ENCODE data around the gene SHBG. TPM values are rescaled to one million over a fixed set of nuclear protein-coding genes. Genes with fewer than 3 reads are reported as not detected.
A peak's percentile ranks its signal among the peaks of the same experiment; 100 is the strongest.

The SHBG gene
- total RNA-seq (not detected), polyA plus RNA-seq (not detected)

- H3K4me3 ChIP-seq (ENCODE audit: low read depth, low read length), result no peak within 1 kb of the TSS
- ATAC-seq (ENCODE audit: low read depth in 2 of 2) (no peak), DNase-seq (no peak)
- H3K36me3 Mint-ChIP-seq, result no peaks in the 10 kb centered on the region
- H3K9me3 Mint-ChIP-seq, result no peaks in the 10 kb centered on the region
- no peaks in the 10 kb centered on the region for H3K9me3 ChIP-seq (ENCODE audit: control insufficient read depth in 2 of 2, low read length in 2 of 2)
- peaks cover 17% of the 10 kb centered on the region for H3K4me1 ChIP-seq (ENCODE audit: control insufficient read depth, insufficient read depth, low read length, poor library complexity, severe bottlenecking)
- H3K27ac Mint-ChIP-seq, result peak within 1 kb of the TSS in 2 of 3 donors; percentile 55 to 84
- peak within 1 kb of the TSS; percentile 25 to 67 (median 48) for H3K4me3 Mint-ChIP-seq
- H3K27ac ChIP-seq (ENCODE audit: insufficient read depth, low read length, poor library complexity, severe bottlenecking), result no peak within 1 kb of the TSS
- H3K4me1 Mint-ChIP-seq, result peaks cover 0 to 21% (median 13%) of the 10 kb centered on the region in 4 donors
- H3K27me3 ChIP-seq (ENCODE audit: control insufficient read depth, insufficient read depth, low read length), result no peaks in the 10 kb centered on the region
- H3K36me3 ChIP-seq (ENCODE audit: control insufficient read depth, insufficient read depth, low read length), result no peaks in the 10 kb centered on the region
- peaks cover 4% of the 10 kb centered on the region for H3K27me3 Mint-ChIP-seq
Measured at GRCh38 chr17:7629939-7630571, at the start of gene SHBG. Gene SHBG (plus strand): TSS chr17:7630135. CDS start chr17:7630173, 38 bp downstream.

- H3K4me3 ChIP-seq (ENCODE audit: low read depth, low read length), result no peak overlapping the region
- no peaks in the 10 kb centered on the region for H3K9me3 Mint-ChIP-seq
- H3K4me1 Mint-ChIP-seq, result peaks cover 10 to 88% (median 46%) of the 10 kb centered on the region in 4 donors
- H3K27me3 ChIP-seq (ENCODE audit: control insufficient read depth, insufficient read depth, low read length), result no peaks in the 10 kb centered on the region
- peak overlapping the region in 2 of 4 donors; percentile 77 to 96 for H3K4me3 Mint-ChIP-seq
- ATAC-seq (ENCODE audit: low read depth in 2 of 2) (no peak), DNase-seq (no peak)
- peaks cover 36% of the 10 kb centered on the region for H3K36me3 Mint-ChIP-seq
- H3K27me3 Mint-ChIP-seq, result no peaks in the 10 kb centered on the region
- H3K36me3 ChIP-seq (ENCODE audit: control insufficient read depth, insufficient read depth, low read length), result peaks cover 30% of the 10 kb centered on the region
- peaks cover 45% of the 10 kb centered on the region for H3K4me1 ChIP-seq (ENCODE audit: control insufficient read depth, insufficient read depth, low read length, poor library complexity, severe bottlenecking)
- no peaks in the 10 kb centered on the region for H3K9me3 ChIP-seq (ENCODE audit: control insufficient read depth in 2 of 2, low read length in 2 of 2)
- no peak overlapping the region for H3K27ac ChIP-seq (ENCODE audit: insufficient read depth, low read length, poor library complexity, severe bottlenecking)
- H3K27ac Mint-ChIP-seq, result peak overlapping the region in 2 of 3 donors; percentile 65 to 67
Measured at GRCh38 chr17:7580604-7581575, 49.0 kb upstream of the SHBG start.

- no peak overlapping the region for H3K4me3 ChIP-seq (ENCODE audit: low read depth, low read length)
- Mint-ChIP-seq H3K4me3 (peak overlapping the region; percentile 64 to 99 (median 98)), H3K36me3 (peaks cover 25% of the 10 kb centered on the region), H3K27me3 (no peaks in the 10 kb centered on the region), H3K4me1 (peaks cover 10 to 76% (median 38%) of the 10 kb centered on the region in 4 donors), H3K27ac (peak overlapping the region; percentile 41 to 97 (median 91)), H3K9me3 (no peaks in the 10 kb centered on the region)
- DNase-seq (no peak), ATAC-seq (ENCODE audit: low read depth in 2 of 2) (no peak)
- H3K9me3 ChIP-seq (ENCODE audit: control insufficient read depth in 2 of 2, low read length in 2 of 2), result no peaks in the 10 kb centered on the region
- H3K36me3 ChIP-seq (ENCODE audit: control insufficient read depth, insufficient read depth, low read length), result peaks cover 23% of the 10 kb centered on the region
- no peaks in the 10 kb centered on the region for H3K27me3 ChIP-seq (ENCODE audit: control insufficient read depth, insufficient read depth, low read length)
- H3K4me1 ChIP-seq (ENCODE audit: control insufficient read depth, insufficient read depth, low read length, poor library complexity, severe bottlenecking), result peaks cover 45% of the 10 kb centered on the region
- peak overlapping the region; percentile 94 for H3K27ac ChIP-seq (ENCODE audit: insufficient read depth, low read length, poor library complexity, severe bottlenecking)
Measured at GRCh38 chr17:7582396-7583252, 47.3 kb upstream of the SHBG start.

GRCh38 chr17:7583253-7584109 lies 46.5 kb upstream of the SHBG start, which contains the start of gene MPDU1:
Gene MPDU1 (plus strand): TSS chr17:7583852. CDS start chr17:7583863, 11 bp downstream.
- Mint-ChIP-seq H3K9me3 (no peaks in the 10 kb centered on the region), H3K27ac (peak within 1 kb of the TSS; percentile 97 to 100 (median 99)), H3K27me3 (no peaks in the 10 kb centered on the region), H3K4me1 (peaks cover 10 to 67% (median 33%) of the 10 kb centered on the region in 4 donors), H3K4me3 (peak within 1 kb of the TSS; percentile 97 to 99 (median 99)), H3K36me3 (peaks cover 17% of the 10 kb centered on the region)
- DNase-seq, result peak; percentile 90 to 98 (median 97)
- Histone ChIP-seq H3K27me3 (ENCODE audit: control insufficient read depth, insufficient read depth, low read length) (no peaks in the 10 kb centered on the region), H3K36me3 (ENCODE audit: control insufficient read depth, insufficient read depth, low read length) (peaks cover 21% of the 10 kb centered on the region), H3K4me3 (ENCODE audit: low read depth, low read length) (peak within 1 kb of the TSS; percentile 98), H3K9me3 (ENCODE audit: control insufficient read depth in 2 of 2, low read length in 2 of 2) (no peaks in the 10 kb centered on the region), H3K27ac (ENCODE audit: insufficient read depth, low read length, poor library complexity, severe bottlenecking) (peak within 1 kb of the TSS; percentile 94), H3K4me1 (ENCODE audit: control insufficient read depth, insufficient read depth, low read length, poor library complexity, severe bottlenecking) (peaks cover 45% of the 10 kb centered on the region)
- ATAC-seq (ENCODE audit: low read depth in 2 of 2), result peak; percentile 80

GRCh38 chr17:7586673-7587419 lies 43.1 kb upstream of the SHBG start:
- Mint-ChIP-seq H3K27me3 (no peaks in the 10 kb centered on the region), H3K9me3 (no peaks in the 10 kb centered on the region), H3K4me3 (peak overlapping the region in 2 of 4 donors; percentile 43 to 58), H3K36me3 (peaks cover 12% of the 10 kb centered on the region), H3K4me1 (peaks cover 5 to 40% (median 14%) of the 10 kb centered on the region in 4 donors), H3K27ac (no peak overlapping the region)
- no peaks in the 10 kb centered on the region for H3K9me3 ChIP-seq (ENCODE audit: control insufficient read depth in 2 of 2, low read length in 2 of 2)
- ATAC-seq (ENCODE audit: low read depth in 2 of 2) (no peak), DNase-seq (no peak)
- H3K4me1 ChIP-seq (ENCODE audit: control insufficient read depth, insufficient read depth, low read length, poor library complexity, severe bottlenecking), result peaks cover 33% of the 10 kb centered on the region
- H3K27me3 ChIP-seq (ENCODE audit: control insufficient read depth, insufficient read depth, low read length), result no peaks in the 10 kb centered on the region
- H3K27ac ChIP-seq (ENCODE audit: insufficient read depth, low read length, poor library complexity, severe bottlenecking), result no peak overlapping the region
- peaks cover 18% of the 10 kb centered on the region for H3K36me3 ChIP-seq (ENCODE audit: control insufficient read depth, insufficient read depth, low read length)
- H3K4me3 ChIP-seq (ENCODE audit: low read depth, low read length), result no peak overlapping the region

- H3K9me3 ChIP-seq (ENCODE audit: control insufficient read depth in 2 of 2, low read length in 2 of 2), result no peaks in the 10 kb centered on the region
- H3K36me3 ChIP-seq (ENCODE audit: control insufficient read depth, insufficient read depth, low read length), result peaks cover 25% of the 10 kb centered on the region
- Mint-ChIP-seq H3K27me3 (no peaks in the 10 kb centered on the region), H3K27ac (peak overlapping the region in 2 of 3 donors; percentile 20 to 38), H3K4me3 (peak overlapping the region in 1 of 4 donors; percentile 58), H3K36me3 (peaks cover 16% of the 10 kb centered on the region), H3K9me3 (no peaks in the 10 kb centered on the region), H3K4me1 (peaks cover 5 to 34% (median 9%) of the 10 kb centered on the region in 4 donors)
- H3K27me3 ChIP-seq (ENCODE audit: control insufficient read depth, insufficient read depth, low read length), result no peaks in the 10 kb centered on the region
- no peak overlapping the region for H3K27ac ChIP-seq (ENCODE audit: insufficient read depth, low read length, poor library complexity, severe bottlenecking)
- DNase-seq, result no peak
- ATAC-seq (ENCODE audit: low read depth in 2 of 2), result no peak
- H3K4me1 ChIP-seq (ENCODE audit: control insufficient read depth, insufficient read depth, low read length, poor library complexity, severe bottlenecking), result peaks cover 27% of the 10 kb centered on the region
- H3K4me3 ChIP-seq (ENCODE audit: low read depth, low read length), result no peak overlapping the region
Measured at GRCh38 chr17:7587420-7588151, 42.3 kb upstream of the SHBG start.

All from CD4-positive, CD25-positive, alpha-beta regulatory T cell (primary cell).